OCI-LY7 (cell line): ENCODE data around the gene ARFGAP3.

Experiments
- CTCF ChIP-seq: fragments of 200-600 bp; sonication (generic); conservative IDR thresholded peaks from 2 replicates; pipeline ENCODE4 v1.5.1; 2014; ENCODE audit warnings: mild to moderate bottlenecking, antibody characterized with exemption, low read length, moderate library complexity, mixed read lengths
- EZH2phosphoT487 ChIP-seq: fragments of 200-600 bp; sonication (generic); IDR thresholded peaks from 2 replicates; pipeline ENCODE4 v1.6.1; 2018; ENCODE audit warnings: low read depth, borderline replicate concordance, mild to moderate bottlenecking, mixed run types, antibody characterized with exemption, low read length, moderate library complexity, mixed read lengths

- TF ChIP-seq CTCF = no peak
- TF ChIP-seq EZH2phosphoT487 = no peak
These were observed 21.0 kb downstream of the ARFGAP3 start for GRCh38 chr22:42836026-42836425.
